Brain pericyte (primary cell): ENCODE measurements around the gene IFT27.

Experiments
- DNase-seq: peaks from one replicate; pipeline ENCODE4 v3.0.0-alpha.2; 2012; ENCODE audit warnings: low read depth, low spot score

IFT27 gene

DNA sequence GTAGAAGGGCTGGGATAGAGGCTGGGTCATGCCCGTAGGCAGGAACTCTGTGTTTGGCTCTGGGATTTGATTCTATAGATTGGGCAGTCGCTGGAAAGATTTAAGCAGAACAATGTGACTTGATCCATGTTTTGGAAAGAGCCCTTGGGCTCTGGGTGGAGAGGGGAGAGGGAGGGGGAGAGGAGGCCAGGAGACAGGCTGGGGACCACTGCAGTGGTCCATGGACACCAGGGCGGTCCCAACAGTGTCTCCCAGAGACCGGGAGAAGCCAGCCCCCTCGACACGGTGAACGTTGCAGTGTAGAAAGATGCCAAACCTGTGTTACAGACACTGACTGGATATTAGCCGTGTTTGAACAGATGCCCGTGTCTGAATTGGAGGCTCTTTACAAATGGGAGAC lies 21.5 kb upstream of the IFT27 start:
- DNase-seq: no peak

GRCh38 chr22:36796552-36797175 lies 20.7 kb upstream of the IFT27 start:
- no peak for DNase-seq

GRCh38 chr22:36795633-36796032 lies 19.7 kb upstream of the IFT27 start:
- no peak for DNase-seq

DNA sequence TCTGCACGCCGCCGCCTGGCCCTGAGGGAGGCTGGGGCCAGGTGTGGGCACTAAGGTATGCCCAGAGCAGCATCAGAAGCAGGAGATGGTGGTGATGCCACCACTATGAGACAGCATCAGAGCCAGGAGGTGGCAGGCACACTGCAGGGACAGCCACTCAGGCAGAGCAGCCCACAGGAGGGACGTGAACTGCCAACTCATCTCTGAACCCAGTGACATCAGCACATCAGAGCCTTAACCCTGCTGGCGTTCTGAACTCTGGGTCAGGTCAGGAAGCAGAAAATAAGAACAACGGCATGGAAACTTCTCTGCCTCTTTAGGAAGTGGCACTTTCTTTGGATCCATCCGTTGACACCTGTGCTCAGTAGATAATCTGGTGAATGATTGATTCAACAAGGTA lies 14.7 kb upstream of the IFT27 start:
- DNase-seq: no peak

DNA sequence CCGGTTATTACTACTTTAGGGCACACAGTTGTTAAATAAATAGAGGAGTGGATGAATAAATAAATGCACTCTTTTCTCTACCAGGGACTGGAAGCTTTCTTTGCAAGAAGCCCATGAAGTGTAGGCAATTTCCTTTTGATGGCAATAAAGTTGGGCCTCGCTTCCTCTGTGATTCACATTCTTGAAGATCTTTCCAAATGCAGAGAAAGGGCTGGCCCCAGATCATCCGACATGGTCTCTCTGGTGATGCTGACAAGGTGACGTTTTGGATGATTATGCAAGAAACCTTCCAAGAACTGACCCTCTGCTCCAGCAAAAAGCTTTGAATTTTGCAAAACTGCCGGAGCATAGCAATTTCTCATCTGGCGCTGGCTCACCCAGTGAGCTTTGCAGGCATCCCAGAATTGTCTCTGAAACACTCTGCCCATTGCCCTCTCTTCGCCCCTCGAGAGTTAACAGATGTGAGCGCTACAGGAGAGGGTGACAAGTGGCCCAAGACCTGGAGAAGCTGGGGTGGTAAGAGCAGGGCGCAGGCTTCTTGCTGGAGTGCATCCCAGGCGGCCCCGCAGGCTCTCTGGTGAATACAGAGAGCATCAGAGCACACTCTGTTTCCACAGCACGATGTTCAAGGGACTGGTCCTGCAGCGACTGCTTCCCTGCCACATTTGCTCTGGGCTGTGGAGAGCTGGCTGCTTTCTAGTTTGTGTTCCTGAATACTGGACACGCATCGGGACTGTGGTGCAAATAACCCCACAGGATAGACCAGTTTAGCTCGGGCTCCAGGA lies 11.5 kb upstream of the IFT27 start:
- no peak for DNase-seq

- DNase-seq: no peak
Observed at GRCh38 chr22:36783743-36784142, 7.8 kb upstream of the IFT27 start.

DNA sequence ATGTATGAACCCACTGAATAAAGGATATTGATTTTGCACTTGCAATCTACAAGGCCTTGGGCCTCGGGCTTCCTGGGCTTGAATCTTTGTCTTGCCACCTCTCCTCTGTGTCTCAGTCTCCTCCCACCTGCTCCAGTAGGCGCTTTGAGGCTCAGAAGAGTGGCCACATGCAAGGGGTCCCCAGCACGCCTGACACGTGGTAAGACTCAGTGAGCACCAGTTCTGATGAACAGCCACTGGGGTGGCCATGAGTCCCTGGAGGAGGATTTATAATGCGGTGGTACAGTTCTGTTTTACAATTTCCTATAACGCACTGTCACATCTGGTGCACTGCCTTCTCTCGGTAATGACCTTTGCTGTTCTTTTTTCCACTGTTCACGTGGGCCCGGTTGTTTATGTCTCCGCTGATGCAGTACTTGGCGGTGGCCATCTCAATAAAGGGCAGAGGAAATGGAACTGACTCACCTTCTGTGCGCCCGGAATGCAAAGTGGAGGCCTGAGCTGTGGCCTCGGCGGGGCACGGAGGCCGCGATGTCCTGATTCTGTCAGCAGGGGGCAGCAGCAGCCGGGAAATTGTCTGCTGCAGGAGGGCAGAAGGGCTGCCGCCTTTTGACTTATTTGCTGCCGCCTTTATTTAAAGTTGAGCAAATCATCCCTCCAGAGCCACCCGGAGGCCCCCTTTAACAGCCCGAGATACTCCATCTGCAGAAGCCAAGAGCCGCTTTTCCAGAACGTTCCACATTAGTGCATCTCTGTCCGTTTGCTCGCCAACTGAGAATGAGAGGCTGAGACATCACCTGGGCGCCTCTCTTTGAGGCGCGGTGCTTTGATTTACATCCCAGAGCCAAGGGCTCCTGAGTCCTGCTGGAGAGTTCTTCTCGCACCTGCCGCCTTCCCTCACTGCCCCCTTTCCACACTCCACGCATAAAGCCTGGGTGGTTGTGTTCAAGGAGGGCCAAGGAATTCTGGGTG lies 6.0 kb upstream of the IFT27 start:
- DNase-seq: no peak

DNA sequence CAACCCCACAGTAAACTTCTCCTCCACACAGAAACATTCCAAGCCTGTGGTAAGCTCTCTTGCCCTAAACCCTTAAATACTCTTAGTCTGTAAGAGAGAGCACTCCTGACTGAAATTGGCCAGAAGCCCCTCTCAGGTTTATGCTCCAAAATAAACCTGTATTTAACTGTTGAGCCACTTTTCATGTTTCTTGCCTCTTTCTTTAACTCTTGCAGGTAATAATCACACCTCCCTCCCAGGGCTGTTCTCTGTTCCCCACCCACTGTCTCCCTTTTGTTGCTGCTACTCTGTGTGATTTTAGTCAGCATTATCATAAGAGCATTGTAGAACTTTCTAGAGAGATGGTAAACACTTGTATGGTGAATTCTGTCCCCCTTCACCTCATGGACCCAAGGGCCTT lies 2.1 kb upstream of the IFT27 start:
- no peak for DNase-seq

DNA sequence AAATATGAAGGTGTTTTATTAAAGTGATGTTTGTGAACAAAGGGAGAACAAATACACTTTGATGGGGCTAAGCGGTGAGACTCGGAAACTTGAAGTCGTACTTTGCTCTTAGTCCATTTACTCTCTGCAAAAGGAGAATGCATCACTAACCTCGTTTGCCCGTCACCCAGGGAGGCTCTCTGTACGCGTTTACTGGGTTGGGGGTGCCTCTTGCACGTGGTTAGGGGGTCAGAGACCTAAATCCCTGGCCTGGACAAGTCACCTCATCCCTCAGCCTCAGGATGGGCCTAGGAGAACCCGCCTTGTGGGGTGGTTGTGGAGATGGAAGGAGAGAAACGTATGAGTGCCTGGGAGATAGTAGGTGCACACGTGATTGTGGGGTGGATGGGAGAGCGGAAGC lies 803 bp upstream of the IFT27 start:
- no peak for DNase-seq

GRCh38 chr22:36775586-36775963 lies 344 bp downstream of the IFT27 start:
- DNase-seq: no peak

- DNase-seq: no peak
Observed at GRCh38 chr22:36773935-36774334, 2.0 kb downstream of the IFT27 start.

DNA sequence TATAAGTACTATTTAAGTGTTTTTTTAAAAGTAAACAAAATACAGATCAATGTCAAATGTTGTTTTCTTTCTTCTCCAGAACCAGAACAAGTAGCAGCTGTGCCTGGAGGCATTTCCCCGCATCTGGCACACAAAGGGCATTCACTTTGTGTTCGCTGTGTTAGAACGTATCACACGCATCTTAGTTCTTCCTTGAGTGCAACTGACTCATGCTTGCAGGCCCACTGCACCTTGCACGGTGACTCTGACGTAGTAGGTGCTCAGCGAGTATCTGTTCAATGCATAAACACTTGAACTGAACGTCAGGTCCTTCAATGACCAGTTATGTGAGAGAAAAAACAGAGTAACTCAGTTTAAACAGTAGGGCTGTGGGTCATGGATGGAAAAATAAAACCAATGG lies 3.5 kb downstream of the IFT27 start:
- no peak for DNase-seq

DNA sequence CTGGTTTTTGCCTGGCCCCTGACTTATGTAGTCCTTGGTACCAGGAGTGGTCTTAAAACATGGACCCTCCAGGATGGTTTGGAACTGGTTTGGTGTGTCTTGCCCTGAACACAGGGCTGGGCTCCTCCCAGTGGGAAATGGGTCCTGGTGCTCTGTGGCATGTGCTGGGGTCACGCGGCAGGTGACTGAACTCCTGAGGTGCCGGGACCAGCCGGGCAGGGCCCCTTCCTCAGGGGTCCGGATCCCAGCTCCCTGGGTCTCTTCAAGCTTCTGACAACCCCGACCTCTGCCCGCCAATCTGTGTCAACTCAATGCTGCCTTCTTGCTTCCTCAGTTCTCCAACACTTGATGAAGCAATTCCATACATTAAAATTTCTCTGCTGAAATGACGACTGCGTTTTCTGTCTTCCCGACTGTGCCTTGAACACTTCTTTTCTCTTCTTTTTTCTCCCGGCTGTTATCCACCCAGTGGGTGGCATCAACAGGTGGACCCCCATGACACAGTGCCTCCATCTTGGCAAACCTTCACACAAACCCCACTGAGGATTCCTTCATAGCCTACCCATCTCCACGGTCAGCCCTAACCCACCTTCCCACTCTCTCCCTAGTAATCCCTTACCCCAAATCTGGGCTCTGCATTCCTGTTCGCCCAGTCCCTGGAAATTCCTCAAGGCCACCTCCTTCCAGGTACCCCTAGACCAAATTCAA lies 4.4 kb downstream of the IFT27 start:
- no peak for DNase-seq

- DNase-seq: no peak
Observed at GRCh38 chr22:36770513-36771231, 5.2 kb downstream of the IFT27 start.

- DNase-seq: no peak
Observed at GRCh38 chr22:36769541-36770512, 6.1 kb downstream of the IFT27 start.

DNA sequence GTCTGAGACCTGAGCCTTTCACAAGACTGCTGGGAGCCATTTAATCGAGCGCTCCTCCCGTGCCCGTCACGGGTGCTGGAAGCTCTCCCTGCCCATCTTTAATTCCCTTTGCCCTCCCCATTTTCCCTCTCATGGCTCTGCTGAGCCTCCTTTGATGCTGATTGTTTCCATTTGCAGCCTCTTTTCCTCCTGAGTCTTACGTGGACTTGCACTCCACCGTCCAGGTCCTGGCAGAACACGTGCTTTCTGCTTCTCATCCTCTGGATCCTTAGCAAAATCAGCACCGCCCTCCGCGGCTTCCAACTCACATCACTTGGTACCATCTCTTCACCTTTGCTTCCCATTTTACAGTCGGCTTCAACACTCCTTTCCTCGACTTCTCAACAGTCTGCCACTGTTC lies 7.3 kb downstream of the IFT27 start:
- no peak for DNase-seq

DNA sequence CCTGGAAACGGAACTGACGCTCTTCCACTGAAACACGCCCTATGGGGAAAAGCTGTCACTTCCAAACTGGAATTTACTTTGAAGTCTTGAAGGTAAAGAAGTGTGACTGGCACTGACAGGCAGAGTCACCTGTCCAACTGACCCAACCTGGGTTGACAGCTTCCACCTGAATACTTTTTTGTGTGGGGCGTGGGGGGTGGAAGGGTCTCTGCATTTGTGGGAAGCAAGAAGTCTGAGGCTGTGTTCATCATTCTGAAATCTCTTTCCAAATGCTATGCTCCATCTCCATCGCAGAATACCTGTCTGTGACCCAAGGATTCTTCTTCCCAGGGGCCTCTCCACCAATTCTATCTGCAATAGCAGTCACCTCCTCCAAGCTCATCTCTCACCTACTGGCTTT lies 7.8 kb downstream of the IFT27 start:
- no peak for DNase-seq

DNA sequence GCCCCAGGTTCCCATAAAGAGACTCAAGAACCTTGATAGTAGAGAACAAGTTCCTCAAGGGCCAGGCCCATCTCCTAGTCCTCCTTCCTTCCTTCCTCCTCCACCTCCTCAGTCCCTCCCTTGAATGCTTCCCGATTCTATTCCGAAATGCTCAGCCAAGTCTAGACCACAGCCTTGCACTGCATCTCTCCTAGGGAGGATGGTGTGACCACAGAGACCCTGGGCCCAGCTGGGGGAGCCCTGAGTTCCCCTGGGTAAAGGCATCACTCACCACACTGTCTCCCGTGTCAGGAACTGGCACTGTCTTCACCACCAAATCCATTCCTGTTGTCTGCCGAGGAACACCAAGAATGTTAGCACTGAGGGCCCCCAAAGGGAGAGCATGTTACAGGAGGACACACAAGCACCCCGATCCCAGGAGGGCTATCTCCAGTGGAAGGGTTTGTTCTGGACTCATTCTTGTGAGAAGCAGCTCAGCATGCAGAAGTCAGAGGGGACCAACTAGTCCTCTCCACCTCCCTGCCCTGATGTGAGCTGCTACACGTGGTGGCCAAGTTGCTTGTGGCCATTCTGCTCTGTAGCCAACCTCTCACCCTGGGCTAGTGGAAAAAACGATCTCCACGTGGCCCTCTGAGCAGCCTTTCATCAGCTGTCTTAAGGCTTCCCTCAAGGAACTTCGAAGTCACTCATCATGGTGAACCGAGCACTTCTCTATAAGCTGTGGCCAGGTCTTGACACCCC lies 8.7 kb downstream of the IFT27 start:
- DNase-seq: no peak

DNA sequence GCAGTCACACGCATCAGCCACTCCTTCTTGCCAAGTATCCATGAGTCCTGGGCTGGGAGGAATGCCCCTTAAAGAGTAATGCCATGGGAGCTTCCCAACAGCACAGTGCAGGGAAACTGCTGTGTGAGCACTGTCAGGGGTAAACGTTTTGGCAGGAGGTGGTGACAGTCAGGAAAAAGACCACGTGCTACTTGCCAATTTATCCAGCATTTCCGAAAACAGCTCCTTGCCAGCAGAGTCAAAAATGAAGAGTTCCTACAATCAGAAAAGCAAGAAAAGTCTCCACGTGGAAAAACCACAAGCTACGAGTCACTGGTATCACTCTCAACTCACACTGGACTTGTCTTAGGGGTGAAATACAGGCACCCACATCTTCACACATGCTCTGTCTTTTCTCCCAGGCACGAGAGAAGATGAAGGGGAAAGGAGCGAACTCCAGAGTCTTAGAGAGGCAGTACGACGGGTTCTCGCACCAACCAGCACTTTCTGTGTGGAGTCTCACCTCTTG lies 9.9 kb downstream of the IFT27 start:
- DNase-seq: no peak
